Liver (tissue), 9 donors: ENCODE measurements around the gene PDHA1. TPM values are rescaled to one million over a fixed set of nuclear protein-coding genes. Genes with fewer than 3 reads are reported as not detected.
A peak's percentile ranks its signal among the peaks of the same experiment; 100 is the strongest.

ENCODE experiments used
- DNase-seq: peaks from one replicate; pipeline ENCODE4 v3.0.0-alpha.2; 2017; ENCODE audit warnings: low spot score
- H3K27ac ChIP-seq, 2 donors: one replicate each; pipeline ENCODE4 v1.7.0; 2013; ENCODE audit warnings: inconsistent platforms in 2 of 2, low read length in 2 of 2, control low read depth in 1 of 2, low read depth in 1 of 2, mild to moderate bottlenecking in 1 of 2
- H3K27me3 ChIP-seq, 4 donors: one replicate each; pipeline versions ENCODE4 v1.6.1 to v1.7.0; 2013; ENCODE audit warnings: low read length in 3 of 4, inconsistent platforms in 1 of 4, mild to moderate bottlenecking in 1 of 4, moderate library complexity in 1 of 4; ENCODE audit not compliant: control insufficient read depth in 4 of 4, insufficient read depth in 4 of 4
- H3K36me3 ChIP-seq, 4 donors: one replicate each; pipeline versions ENCODE4 v1.6.1 to v1.7.0; 2013; ENCODE audit warnings: low read length in 3 of 4, mild to moderate bottlenecking in 3 of 4, low read depth in 1 of 4, moderate library complexity in 1 of 4; ENCODE audit not compliant: control insufficient read depth in 4 of 4, insufficient read depth in 3 of 4
- H3K4me1 ChIP-seq, 4 donors: one replicate each; pipeline versions ENCODE4 v1.6.1 to v1.7.0; 2013; ENCODE audit warnings: low read length in 3 of 4, mild to moderate bottlenecking in 3 of 4, moderate library complexity in 1 of 4; ENCODE audit not compliant: control insufficient read depth in 4 of 4, insufficient read depth in 4 of 4
- H3K4me3 ChIP-seq, 3 donors: one replicate each; pipeline versions ENCODE4 v1.6.1 to v1.7.0; 2013; ENCODE audit warnings: low read length in 3 of 3, control low read depth in 1 of 3, low read depth in 1 of 3, mild to moderate bottlenecking in 1 of 3
- H3K9ac ChIP-seq, 2 donors: one replicate each; pipeline ENCODE4 v1.7.0; 2013; ENCODE audit warnings: low read length in 2 of 2, mild to moderate bottlenecking in 2 of 2, moderate library complexity in 2 of 2, control low read depth in 1 of 2, low read depth in 1 of 2
- H3K9me3 ChIP-seq, 4 donors: one replicate each; pipeline versions ENCODE4 v1.6.1 to v1.7.0; 2013; ENCODE audit warnings: low read length in 3 of 4; ENCODE audit not compliant: control insufficient read depth in 4 of 4
- EGR1 ChIP-seq, 2 donors: IDR thresholded peaks; 2 replicates each; pipeline ENCODE4 v1.6.1; 2016 to 2018; ENCODE audit warnings: antibody characterized with exemption in 2 of 2, low read depth in 2 of 2
- FOXA1 ChIP-seq: IDR thresholded peaks from 2 replicates; pipeline ENCODE4 v1.6.1; 2016; ENCODE audit warnings: antibody characterized with exemption
- FOXA2 ChIP-seq: IDR thresholded peaks from 2 replicates; pipeline ENCODE4 v1.6.1; 2016; ENCODE audit warnings: antibody characterized with exemption
- GABPA ChIP-seq, 2 donors: IDR thresholded peaks in 1 of 2; conservative IDR thresholded peaks in 1 of 2; 2 replicates each; pipeline ENCODE4 v1.6.1; 2016; ENCODE audit warnings: antibody characterized with exemption in 2 of 2, mild to moderate bottlenecking in 1 of 2, moderate library complexity in 1 of 2
- HNF4G ChIP-seq: IDR thresholded peaks from 2 replicates; pipeline ENCODE4 v1.6.1; 2016; ENCODE audit warnings: antibody characterized with exemption
- JUND ChIP-seq, 2 donors: IDR thresholded peaks; 2 replicates each; pipeline ENCODE4 v1.6.1; 2016; ENCODE audit warnings: antibody characterized with exemption in 2 of 2
- NR2F2 ChIP-seq: IDR thresholded peaks from 2 replicates; pipeline ENCODE4 v1.6.1; 2016; ENCODE audit warnings: antibody characterized with exemption
- RAD21 ChIP-seq, 2 donors: IDR thresholded peaks; 2 replicates each; pipeline ENCODE4 v1.6.1; 2016; ENCODE audit warnings: antibody characterized with exemption in 2 of 2, mild to moderate bottlenecking in 2 of 2
- SP1 ChIP-seq: IDR thresholded peaks from 2 replicates; pipeline ENCODE4 v1.6.1; 2018; ENCODE audit warnings: antibody characterized with exemption, mild to moderate bottlenecking
- YY1 ChIP-seq: IDR thresholded peaks from 2 replicates; pipeline ENCODE4 v1.6.1; 2016; ENCODE audit warnings: antibody characterized with exemption, mild to moderate bottlenecking
- WGBS: extraction: QIAGEN DNeasy Blood & Tissue Kit; methylation state at CpG from one replicate; pipeline ENCODE4 v1.1.7; 2013; 5-methylcytosine and 5-hydroxymethylcytosine counted together
- polyA plus RNA-seq, 2 donors: library from polyadenylated mRNA; stranded (reverse) in 1 of 2; unstranded in 1 of 2; fragments of 200-250 nt in 1 of 2; fragments of >200 nt in 1 of 2; fragmentation: Nextera tagmentation in 1 of 2; extraction: Ambion mirVana in 1 of 2; gene quantifications; one replicate each; pipeline versions ENCODE4 v1.2.1 to v1.2.3, GENCODE V29; 2013 to 2015
- total RNA-seq, 2 donors: library from RNA; depleted of rRNA; stranded (reverse); fragments of >200 nt; gene quantifications; one replicate each; pipeline ENCODE4 v1.2.3, GENCODE V29; 2014
- TF ChIP-seq, protein P1 (sequence below): IDR thresholded peaks from 2 replicates; pipeline ENCODE4 v1.6.1; 2016; ENCODE audit warnings: antibody characterized with exemption
- TF ChIP-seq, protein P2 (sequence below): IDR thresholded peaks from 2 replicates; pipeline ENCODE4 v1.6.1; 2016; ENCODE audit warnings: antibody characterized with exemption
- TF ChIP-seq, protein P3 (sequence below): fragments of 150-350 bp; IDR thresholded peaks from 2 replicates; pipeline ENCODE4 v1.5.1; 2017; ENCODE audit warnings: improper control_type of control experiment, low read depth, low read length; ENCODE audit not compliant: missing input control
- TF ChIP-seq, protein P4 (sequence below): IDR thresholded peaks from 2 replicates; pipeline ENCODE4 v1.6.1; 2016; ENCODE audit warnings: antibody characterized with exemption
- donor health status: healthy.
- donor health status: healthy.
- donor health status: healthy.
- donor health status: healthy.
- donor health status: healthy.

PDHA1 gene
- total and polyA plus RNA-seq, 4 donors: 63.5 to 153 (median 129) TPM

DNA sequence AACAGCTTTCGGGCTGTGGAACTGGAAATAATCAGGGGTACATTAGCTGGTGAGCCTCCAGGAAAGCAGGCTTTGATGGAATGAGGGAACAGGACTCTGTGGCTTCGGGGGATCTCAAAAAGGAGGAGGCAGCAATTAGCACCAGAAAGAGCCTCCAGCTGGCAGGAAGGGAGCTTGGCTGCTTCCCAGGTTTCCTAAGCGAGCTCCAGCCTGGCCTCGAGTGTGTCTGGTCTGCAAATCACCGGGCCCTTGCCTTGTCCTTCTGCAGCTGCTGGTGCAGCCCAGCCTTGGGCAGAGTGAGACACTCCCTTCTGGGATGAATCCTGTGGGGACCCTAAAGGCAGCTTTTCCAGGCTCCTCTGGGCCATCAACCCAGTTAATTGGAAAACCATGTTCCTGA is 10.7 kb upstream of the PDHA1 start:
- TF ChIP-seq, protein P1, sequence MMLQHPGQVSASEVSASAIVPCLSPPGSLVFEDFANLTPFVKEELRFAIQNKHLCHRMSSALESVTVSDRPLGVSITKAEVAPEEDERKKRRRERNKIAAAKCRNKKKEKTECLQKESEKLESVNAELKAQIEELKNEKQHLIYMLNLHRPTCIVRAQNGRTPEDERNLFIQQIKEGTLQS: no peak
- TF ChIP-seq JUND (IDR thresholded peaks at IDR 0.05) (no peak), FOXA2 (no peak), HNF4G (no peak)
- no peak for DNase-seq
- WGBS: 44% methylated on average over 5 of the region's 5 CpGs

DNA sequence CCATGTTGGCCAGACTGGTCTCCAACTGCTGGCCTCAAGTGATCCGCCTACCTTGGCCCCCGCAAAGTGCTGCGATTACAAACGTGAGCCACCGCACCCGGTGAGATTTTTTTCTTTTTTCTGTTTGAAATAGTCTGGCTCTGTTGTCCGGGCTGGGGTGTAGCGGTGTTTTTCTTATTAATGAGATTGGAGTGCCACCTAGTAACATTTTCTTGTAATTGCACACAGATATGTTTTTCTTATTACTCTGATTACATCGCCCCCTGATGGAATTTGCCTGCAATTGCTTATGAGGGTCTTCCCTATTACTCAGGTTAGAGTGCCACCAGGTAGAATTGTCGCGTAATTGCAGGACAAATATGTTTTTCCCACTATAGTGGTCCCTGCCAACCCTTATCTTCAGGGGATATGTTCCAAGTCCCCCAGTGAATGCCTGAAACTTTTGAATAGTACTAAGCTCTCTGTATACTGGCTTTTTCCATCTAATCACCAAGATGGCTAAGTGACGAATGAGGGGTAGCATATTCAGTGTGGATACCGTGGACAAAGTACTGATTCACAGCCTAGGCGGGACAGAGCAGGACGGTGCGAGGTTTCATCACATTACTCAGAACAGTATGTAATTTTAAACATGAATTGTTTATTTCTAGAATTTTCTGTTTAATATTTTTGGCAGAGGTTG is 8.6 kb upstream of the PDHA1 start:
- Histone ChIP-seq H3K4me1 (no peaks in the 10 kb centered on the region), H3K9me3 (no peaks in the 10 kb centered on the region), H3K36me3 (no peaks in the 10 kb centered on the region), H3K27ac (no peak overlapping the region), H3K4me3 (no peak overlapping the region), H3K27me3 (no peaks in the 10 kb centered on the region), H3K9ac (no peak overlapping the region)
- TF ChIP-seq NR2F2: no peak
- no peak for TF ChIP-seq FOXA1
- no peak for TF ChIP-seq JUND (IDR thresholded peaks at IDR 0.05)
- no peak for TF ChIP-seq SP1
- TF ChIP-seq, protein P2, sequence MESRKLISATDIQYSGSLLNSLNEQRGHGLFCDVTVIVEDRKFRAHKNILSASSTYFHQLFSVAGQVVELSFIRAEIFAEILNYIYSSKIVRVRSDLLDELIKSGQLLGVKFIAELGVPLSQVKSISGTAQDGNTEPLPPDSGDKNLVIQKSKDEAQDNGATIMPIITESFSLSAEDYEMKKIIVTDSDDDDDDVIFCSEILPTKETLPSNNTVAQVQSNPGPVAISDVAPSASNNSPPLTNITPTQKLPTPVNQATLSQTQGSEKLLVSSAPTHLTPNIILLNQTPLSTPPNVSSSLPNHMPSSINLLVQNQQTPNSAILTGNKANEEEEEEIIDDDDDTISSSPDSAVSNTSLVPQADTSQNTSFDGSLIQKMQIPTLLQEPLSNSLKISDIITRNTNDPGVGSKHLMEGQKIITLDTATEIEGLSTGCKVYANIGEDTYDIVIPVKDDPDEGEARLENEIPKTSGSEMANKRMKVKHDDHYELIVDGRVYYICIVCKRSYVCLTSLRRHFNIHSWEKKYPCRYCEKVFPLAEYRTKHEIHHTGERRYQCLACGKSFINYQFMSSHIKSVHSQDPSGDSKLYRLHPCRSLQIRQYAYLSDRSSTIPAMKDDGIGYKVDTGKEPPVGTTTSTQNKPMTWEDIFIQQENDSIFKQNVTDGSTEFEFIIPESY: no peak
- no peak for TF ChIP-seq FOXA2
- no peak for TF ChIP-seq GABPA (IDR thresholded peaks at IDR 0.05 in 1 of 2, conservative IDR thresholded peaks at IDR 0.05 in 1 of 2)
- TF ChIP-seq, protein P3, sequence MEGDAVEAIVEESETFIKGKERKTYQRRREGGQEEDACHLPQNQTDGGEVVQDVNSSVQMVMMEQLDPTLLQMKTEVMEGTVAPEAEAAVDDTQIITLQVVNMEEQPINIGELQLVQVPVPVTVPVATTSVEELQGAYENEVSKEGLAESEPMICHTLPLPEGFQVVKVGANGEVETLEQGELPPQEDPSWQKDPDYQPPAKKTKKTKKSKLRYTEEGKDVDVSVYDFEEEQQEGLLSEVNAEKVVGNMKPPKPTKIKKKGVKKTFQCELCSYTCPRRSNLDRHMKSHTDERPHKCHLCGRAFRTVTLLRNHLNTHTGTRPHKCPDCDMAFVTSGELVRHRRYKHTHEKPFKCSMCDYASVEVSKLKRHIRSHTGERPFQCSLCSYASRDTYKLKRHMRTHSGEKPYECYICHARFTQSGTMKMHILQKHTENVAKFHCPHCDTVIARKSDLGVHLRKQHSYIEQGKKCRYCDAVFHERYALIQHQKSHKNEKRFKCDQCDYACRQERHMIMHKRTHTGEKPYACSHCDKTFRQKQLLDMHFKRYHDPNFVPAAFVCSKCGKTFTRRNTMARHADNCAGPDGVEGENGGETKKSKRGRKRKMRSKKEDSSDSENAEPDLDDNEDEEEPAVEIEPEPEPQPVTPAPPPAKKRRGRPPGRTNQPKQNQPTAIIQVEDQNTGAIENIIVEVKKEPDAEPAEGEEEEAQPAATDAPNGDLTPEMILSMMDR: peak; percentile 18
- no peak for TF ChIP-seq EGR1 (IDR thresholded peaks at IDR 0.05; ENCODE audit: low read depth in 2 of 2)
- peak in 1 of 2 donors; percentile 36 for TF ChIP-seq RAD21 (IDR thresholded peaks at IDR 0.05)
- TF ChIP-seq, protein P4, sequence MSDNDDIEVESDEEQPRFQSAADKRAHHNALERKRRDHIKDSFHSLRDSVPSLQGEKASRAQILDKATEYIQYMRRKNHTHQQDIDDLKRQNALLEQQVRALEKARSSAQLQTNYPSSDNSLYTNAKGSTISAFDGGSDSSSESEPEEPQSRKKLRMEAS: no peak
- TF ChIP-seq YY1: no peak
- no peak for DNase-seq
- WGBS: 75% methylated on average over 16 of the region's 16 CpGs

More for the DNA sequence above, 10.7 kb upstream of the PDHA1 start:
- Histone ChIP-seq H3K27ac (no peak overlapping the region), H3K36me3 (no peaks in the 10 kb centered on the region), H3K4me1 (no peaks in the 10 kb centered on the region), H3K27me3 (no peaks in the 10 kb centered on the region), H3K9me3 (peaks cover 0 to 3% (median 0%) of the 10 kb centered on the region in 4 donors), H3K9ac (no peak overlapping the region), H3K4me3 (no peak overlapping the region)
